Ovary (tissue), 3 donors: ENCODE measurements around the gene PPM1D.

Experiments used
- CTCF ChIP-seq, 3 donors: fragments of 450-650 bp in 2 of 3; fragments of 200-600 bp in 1 of 3; IDR thresholded peaks; one replicate each; pipeline versions ENCODE4 v1.5.1 to v1.8.0; 2016 to 2022; ENCODE audit warnings: antibody characterized with exemption in 3 of 3, mild to moderate bottlenecking in 1 of 3
- EP300 ChIP-seq: sonication (generic); formaldehyde crosslinking; IDR thresholded peaks from one replicate; pipeline ENCODE4 v1.6.1; 2017; ENCODE audit warnings: antibody characterized with exemption
- POLR2A ChIP-seq: fragments of 450-650 bp; IDR thresholded peaks from one replicate; pipeline ENCODE4 v1.6.1; 2017; ENCODE audit warnings: antibody characterized with exemption, mild to moderate bottlenecking, moderate library complexity
- donor health status: DM: no; HTN: no; CAD: no.

DNA sequence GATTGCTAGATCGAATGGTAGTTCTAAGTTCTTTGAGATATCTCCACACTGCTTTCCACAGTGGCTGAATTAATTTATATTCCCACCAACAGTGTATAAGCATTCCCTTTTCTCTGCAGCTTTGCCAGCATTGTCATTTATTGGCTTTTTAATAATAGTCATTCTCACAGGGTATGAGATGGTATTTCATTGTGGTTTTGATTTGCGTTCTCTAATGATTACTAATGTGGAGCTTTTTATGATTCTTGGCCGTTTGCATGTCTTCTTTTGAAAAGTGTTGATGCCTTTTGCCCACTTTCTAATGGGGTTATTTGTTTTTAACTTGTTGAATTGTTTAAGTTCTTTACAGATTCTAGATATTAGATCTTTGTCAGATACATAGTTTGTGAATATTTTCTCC is 41.1 kb downstream of the PPM1D start:
- TF ChIP-seq CTCF (IDR thresholded peaks at IDR 0.05) (no peak), POLR2A (no peak), EP300 (no peak)
